Suprapubic skin (tissue), 4 donors: ENCODE results near the gene TMEM184B.

ENCODE experiments used
- CTCF ChIP-seq, 2 donors: fragments of 200-600 bp in 1 of 2; fragments of 450-650 bp in 1 of 2; sonication (generic) in 1 of 2; IDR thresholded peaks; one replicate each; pipeline ENCODE4 v1.5.1; 2016 to 2019; ENCODE audit warnings: antibody characterized with exemption in 2 of 2, mild to moderate bottlenecking in 1 of 2, moderate library complexity in 1 of 2
- EP300 ChIP-seq: sonication (generic); formaldehyde crosslinking; IDR thresholded peaks from one replicate; pipeline ENCODE4 v1.6.1; 2017; ENCODE audit warnings: antibody characterized with exemption
- POLR2A ChIP-seq, 2 donors: fragments of 450-650 bp; IDR thresholded peaks; one replicate each; pipeline ENCODE4 v1.6.1; 2017; ENCODE audit warnings: antibody characterized with exemption in 2 of 2, mild to moderate bottlenecking in 2 of 2, moderate library complexity in 2 of 2
- POLR2AphosphoS5 ChIP-seq, 3 donors: sonication (generic); formaldehyde crosslinking; IDR thresholded peaks; one replicate each; pipeline ENCODE4 v1.6.1; 2017; ENCODE audit warnings: antibody characterized with exemption in 3 of 3

- TF ChIP-seq POLR2AphosphoS5 (IDR thresholded peaks at IDR 0.05), result no peak
- TF ChIP-seq CTCF (IDR thresholded peaks at IDR 0.05), result no peak
- TF ChIP-seq POLR2A (IDR thresholded peaks at IDR 0.05), result no peak
- no peak for TF ChIP-seq EP300
These were observed 1.7 kb downstream of the TMEM184B start for GRCh38 chr22:38271101-38271500.
